Effector CD4-positive, alpha-beta T cell (primary cell): ENCODE data around the gene MMD.
"Not testable (repeated sequence)": the region's sequence is repeated elsewhere in the genome, so short reads cannot be mapped to it uniquely, and the experiment has no call there.

Source experiments
- DNase-seq: peaks from one replicate; pipeline ENCODE4 v3.0.0-alpha.2; 2020
- total RNA-seq: gene quantifications from one replicate; lab custom pipeline; 2026; lab: John Stamatoyannopoulos, UW

MMD gene
- total RNA-seq: 14.4 reads per million, percentile 39 among the genes with 10 or more reads in this experiment

- peak; percentile 3 for DNase-seq
These were observed at the start of gene MMD for GRCh38 chr17:55421179-55421934. Gene MMD (minus strand): TSS chr17:55421835. CDS start chr17:55421695, 140 bp downstream.

- no peak for DNase-seq
These were observed 45.0 kb upstream of the MMD start for GRCh38 chr17:55466671-55467070.

DNA sequence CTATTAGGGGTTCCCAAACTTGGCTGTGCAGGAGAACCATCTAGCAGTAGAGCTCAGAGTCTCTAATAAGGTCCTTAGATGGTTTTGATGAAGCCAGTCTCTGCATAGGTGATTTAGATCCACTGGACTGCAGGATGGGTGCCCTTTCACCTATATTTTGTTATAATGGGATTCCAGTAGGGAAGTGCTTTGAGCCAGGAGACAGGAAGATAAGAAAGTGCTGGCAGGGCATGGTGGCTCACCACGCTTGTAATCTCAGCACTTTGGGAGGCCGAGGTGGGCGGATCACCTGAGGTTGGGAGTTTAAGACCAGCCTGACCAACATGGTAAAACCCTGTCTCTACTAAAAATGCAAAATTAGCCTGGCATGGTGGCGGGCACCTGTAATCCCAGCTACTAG, 44.1 kb upstream of the MMD start:
- DNase-seq: not testable (repeated sequence)

DNA sequence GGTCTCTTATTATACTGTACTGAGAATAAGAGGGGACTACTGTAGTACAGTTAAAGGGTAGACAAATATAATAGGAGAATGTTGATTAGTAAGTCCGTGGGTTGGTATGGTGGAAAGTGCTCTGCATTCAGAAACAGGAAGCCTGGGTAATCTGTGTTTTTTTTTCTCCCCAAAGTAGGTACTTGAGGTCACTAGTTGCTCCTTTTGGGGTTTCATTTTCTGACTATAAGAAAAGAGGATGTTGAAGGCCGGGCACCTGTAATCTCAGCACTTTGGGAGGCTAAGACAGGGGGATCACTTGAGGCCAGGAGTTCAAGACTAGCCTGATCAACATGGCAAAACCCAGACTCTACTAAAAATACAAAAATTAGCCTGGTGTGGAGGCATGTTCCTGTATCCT, 42.0 kb upstream of the MMD start:
- no peak for DNase-seq

DNA sequence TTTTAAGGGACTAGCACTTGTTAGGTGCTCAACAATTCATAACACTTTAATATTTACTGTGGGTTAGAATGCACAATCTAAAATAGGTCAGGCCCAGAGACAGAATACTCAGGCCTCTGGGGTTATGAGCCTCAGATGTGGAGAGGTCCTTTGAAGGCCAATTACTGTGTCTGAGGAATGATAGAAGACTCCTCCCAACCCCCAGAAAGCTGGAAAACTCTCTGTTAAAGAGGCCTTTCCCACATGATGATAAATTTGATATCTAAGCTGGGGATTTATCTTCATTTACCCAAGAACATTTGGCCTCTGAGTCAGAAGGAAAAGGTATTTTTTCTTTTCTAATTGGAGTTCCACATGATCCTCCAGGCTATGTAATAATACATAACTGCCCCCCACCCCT, 41.1 kb upstream of the MMD start:
- DNase-seq: no peak

- DNase-seq: no peak
These were observed 40.6 kb upstream of the MMD start for GRCh38 chr17:55462234-55462633.

GRCh38 chr17:55458978-55459377, 37.3 kb upstream of the MMD start:
- no peak for DNase-seq

GRCh38 chr17:55458287-55458900, 36.8 kb upstream of the MMD start:
- DNase-seq: no peak

GRCh38 chr17:55456307-55457240, 34.9 kb upstream of the MMD start:
- DNase-seq: no peak

DNA sequence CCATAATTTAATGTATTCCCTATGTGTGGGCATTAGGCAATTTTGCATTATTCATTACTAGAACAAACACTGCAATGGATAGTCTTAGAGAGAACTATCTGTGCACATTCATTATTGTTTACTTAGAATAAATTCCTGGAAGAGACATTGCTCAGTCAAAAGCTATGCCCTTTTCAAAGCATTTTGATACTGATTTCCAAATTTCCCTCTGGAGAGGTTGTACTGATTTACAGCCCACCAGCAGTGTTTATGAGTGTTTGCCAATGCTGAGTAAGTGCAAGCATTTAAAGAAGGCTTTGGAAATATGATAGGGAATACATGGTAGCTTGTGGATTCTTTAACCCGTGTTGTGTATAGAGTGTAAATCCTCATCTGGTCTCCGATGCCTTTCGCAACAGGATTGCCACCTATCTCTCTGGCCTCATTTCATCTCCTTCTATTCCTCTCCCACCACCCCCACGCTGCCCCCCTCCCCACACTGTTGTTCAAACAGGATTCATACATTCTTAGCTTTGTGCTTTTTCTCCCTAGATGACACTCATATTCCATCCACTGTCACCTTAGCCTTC, 33.4 kb upstream of the MMD start:
- no peak for DNase-seq

DNA sequence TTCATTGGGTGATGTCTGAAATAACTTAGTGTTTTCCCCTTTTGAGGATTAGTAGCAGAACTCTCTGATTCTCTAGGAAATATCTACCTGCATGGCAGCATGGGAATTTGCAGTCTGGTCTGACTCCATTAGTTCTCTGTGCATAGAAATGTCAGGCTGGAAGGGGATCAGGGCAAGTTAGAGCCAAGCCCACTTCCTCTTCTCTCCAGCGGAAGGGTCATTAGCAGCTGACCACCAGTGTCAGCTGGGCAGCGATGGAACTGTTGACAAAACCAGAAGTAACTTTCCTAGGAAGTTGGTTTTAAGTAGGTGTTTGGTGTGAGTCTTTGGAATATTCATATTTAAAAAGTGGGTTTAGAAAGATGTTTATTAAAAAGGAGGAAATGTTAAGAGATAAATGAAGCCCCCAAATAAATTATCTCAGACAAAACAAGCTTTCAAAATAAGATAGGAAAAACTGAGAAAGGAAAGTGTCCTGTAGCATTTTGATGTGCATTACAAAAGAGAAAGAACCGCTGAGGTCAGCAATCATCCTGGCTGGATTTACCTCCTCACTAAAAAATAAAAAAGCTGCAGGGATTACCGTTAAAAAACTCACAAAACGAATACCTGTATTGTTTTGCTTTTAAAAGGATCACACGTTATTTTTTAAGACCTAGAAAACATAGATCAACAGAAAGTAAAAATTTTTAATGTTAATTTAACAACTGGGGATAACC, 32.4 kb upstream of the MMD start:
- DNase-seq: no peak

- DNase-seq: no peak
These were observed 30.6 kb upstream of the MMD start for GRCh38 chr17:55452139-55452790.

DNA sequence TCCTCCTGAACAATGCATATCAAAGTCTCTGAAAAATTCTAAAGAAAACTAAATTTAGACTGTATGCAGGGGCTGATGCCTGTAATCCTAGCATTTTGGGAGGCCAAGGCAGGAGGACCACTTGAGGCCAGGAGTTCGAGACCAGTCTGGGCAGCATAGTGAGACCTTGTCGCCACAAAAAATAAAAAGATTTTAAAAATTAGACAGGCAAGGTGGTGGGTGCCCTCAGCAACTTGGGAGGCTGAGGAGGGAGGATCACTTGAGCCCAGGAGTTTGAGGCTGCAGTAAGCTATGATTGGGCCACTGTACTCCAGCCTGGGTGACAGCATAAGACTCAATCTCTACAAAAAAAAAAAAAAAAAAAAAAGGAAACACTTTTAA, 30.1 kb upstream of the MMD start:
- no peak for DNase-seq

- DNase-seq: no peak
These were observed 29.6 kb upstream of the MMD start for GRCh38 chr17:55451203-55451641.

GRCh38 chr17:55450232-55450825, 28.7 kb upstream of the MMD start:
- DNase-seq: no peak

GRCh38 chr17:55448681-55449080, 27.0 kb upstream of the MMD start:
- DNase-seq: no peak

DNA sequence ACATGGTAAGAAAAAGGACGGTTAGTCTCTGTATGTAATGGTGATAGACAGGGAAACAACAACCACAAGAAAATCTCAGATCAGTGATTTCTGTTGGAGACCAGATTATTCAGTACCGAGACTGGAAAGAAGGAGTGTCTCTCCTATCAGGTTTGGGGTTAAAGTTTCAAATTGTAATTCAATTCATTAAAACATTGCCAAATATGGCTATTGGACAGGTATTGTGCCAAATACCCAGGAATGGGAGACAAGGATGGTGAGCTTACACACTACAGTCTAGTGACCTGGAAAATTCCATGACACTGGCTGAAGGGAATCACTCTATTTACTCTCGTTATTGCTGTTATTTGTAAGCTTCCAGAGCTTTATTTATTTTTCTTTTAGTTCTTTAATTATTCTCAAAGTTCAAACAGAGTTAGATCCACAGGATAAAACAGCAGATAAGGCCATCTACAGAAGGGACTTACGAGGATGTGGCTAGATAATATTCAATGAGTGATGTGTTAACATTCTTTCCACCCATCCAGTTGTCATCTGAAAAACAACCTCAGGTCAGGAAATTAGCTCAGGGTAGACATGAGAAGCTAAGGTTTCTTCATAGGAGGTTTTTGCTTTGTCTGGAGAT, 25.1 kb upstream of the MMD start:
- DNase-seq: no peak

GRCh38 chr17:55446004-55446403, 24.4 kb upstream of the MMD start:
- not testable (repeated sequence) for DNase-seq

DNA sequence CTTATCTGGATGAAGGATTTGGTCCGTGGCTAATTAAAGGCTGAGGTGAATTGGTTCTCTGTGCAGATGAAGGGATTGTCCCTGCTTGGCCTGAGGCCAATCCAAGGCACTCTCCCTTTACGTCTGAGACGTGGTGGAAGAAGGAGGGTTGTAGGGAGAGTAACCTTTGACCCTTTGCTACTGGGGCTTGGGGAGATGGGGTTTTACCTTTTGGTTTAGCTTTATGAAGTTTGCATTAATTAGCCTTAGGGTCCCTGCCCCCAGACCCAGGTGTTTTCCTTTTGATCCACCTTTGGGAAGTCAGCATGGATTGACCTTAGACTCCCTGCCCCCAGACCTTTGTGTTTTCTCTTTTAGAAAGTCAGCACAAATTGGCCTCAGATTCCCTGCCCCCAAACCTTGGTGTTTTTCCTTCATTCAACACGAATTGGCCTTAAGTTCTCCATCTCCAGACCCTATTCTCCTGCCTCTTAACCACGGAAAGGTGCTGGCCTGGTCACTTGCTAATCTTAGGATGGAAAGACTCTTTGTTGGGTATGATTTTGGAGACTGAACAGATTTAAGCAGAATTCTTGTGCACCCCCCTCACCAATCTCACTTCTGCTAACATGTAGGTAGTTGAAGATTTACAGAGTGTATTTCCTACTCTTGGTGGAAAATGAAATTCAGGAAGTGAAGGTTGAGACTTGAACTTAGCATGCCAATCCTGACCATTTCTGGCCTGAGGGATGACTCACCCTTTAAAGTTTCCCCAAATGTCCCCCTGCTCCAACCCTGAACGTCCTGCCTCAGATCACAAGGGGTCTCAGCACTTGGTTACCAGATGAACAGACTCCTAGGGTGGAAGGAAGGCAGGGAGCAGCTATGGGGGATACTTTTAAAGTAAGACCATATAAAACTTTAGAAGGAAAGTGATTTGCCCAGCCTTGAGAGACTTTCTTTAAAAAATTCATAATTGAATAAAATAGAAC, 23.1 kb upstream of the MMD start:
- DNase-seq: no peak

GRCh38 chr17:55443904-55444303, 22.3 kb upstream of the MMD start:
- DNase-seq: no peak
